Nephron (organoid): ENCODE data around the gene GRIK3.

Experiments used
- H3K27ac Mint-ChIP-seq, 3 experiments: 2 replicates each; pipeline ENCODE4 v1.8.0; 2020; ENCODE audit warnings: mixed read lengths in 3 of 3, mild to moderate bottlenecking in 2 of 3, moderate library complexity in 1 of 3
- H3K27me3 Mint-ChIP-seq: 2 replicates; pipeline ENCODE4 v1.8.0; 2021; ENCODE audit warnings: low read depth, mild to moderate bottlenecking, moderate library complexity, mixed read lengths
- H3K36me3 Mint-ChIP-seq: 2 replicates; pipeline ENCODE4 v1.8.0; 2020; ENCODE audit warnings: low read depth, mixed read lengths
- H3K4me1 Mint-ChIP-seq: 2 replicates; pipeline ENCODE4 v1.8.0; 2020; ENCODE audit warnings: mixed read lengths
- H3K4me3 Mint-ChIP-seq, 3 experiments: 2 replicates each; pipeline ENCODE4 v1.8.0; 2020; ENCODE audit warnings: mild to moderate bottlenecking in 3 of 3, mixed read lengths in 3 of 3, moderate library complexity in 2 of 3
- H3K9me3 Mint-ChIP-seq: 2 replicates; pipeline ENCODE4 v1.8.0; 2020; ENCODE audit warnings: mixed read lengths
- CTCF ChIP-seq, 3 experiments: fragments of 200-600 bp; sonication (generic); IDR thresholded peaks; one replicate each; pipeline ENCODE4 v1.5.0; 2021; ENCODE audit warnings: antibody characterized with exemption in 3 of 3; ENCODE audit not compliant: unreplicated experiment in 3 of 3

Gene GRIK3

GRCh38 chr1:36966242-36966641 is 68.1 kb downstream of the GRIK3 start:
- peaks cover 62% of the 10 kb centered on the region for H3K27me3 Mint-ChIP-seq
- H3K4me1 Mint-ChIP-seq = peaks cover 2% of the 10 kb centered on the region
- no peaks in the 10 kb centered on the region for H3K9me3 Mint-ChIP-seq
- TF ChIP-seq CTCF (IDR thresholded peaks at IDR 0.05; ENCODE audit: unreplicated experiment in 3 of 3) = no peak
- H3K27ac Mint-ChIP-seq = no peak overlapping the region
- H3K36me3 Mint-ChIP-seq = no peaks in the 10 kb centered on the region
- no peak overlapping the region for H3K4me3 Mint-ChIP-seq

GRCh38 chr1:36965275-36966159 is 68.8 kb downstream of the GRIK3 start:
- Mint-ChIP-seq H3K27me3 (peaks cover 64% of the 10 kb centered on the region), H3K4me1 (peaks cover 5% of the 10 kb centered on the region), H3K4me3 (no peak overlapping the region), H3K27ac (peak overlapping the region in 1 of 3 experiments; percentile 41), H3K36me3 (no peaks in the 10 kb centered on the region), H3K9me3 (no peaks in the 10 kb centered on the region)
- TF ChIP-seq CTCF (IDR thresholded peaks at IDR 0.05; ENCODE audit: unreplicated experiment in 3 of 3) = no peak

- Mint-ChIP-seq H3K4me3 (no peak overlapping the region), H3K9me3 (no peaks in the 10 kb centered on the region), H3K4me1 (peaks cover 5% of the 10 kb centered on the region), H3K27me3 (peaks cover 60% of the 10 kb centered on the region), H3K27ac (peak overlapping the region in 1 of 3 experiments; percentile 41), H3K36me3 (no peaks in the 10 kb centered on the region)
- no peak for TF ChIP-seq CTCF (IDR thresholded peaks at IDR 0.05; ENCODE audit: unreplicated experiment in 3 of 3)
Observed at GRCh38 chr1:36964830-36965229, 69.5 kb downstream of the GRIK3 start.

GRCh38 chr1:36963006-36963405 is 71.3 kb downstream of the GRIK3 start:
- H3K36me3 Mint-ChIP-seq = no peaks in the 10 kb centered on the region
- no peaks in the 10 kb centered on the region for H3K9me3 Mint-ChIP-seq
- H3K27me3 Mint-ChIP-seq = peaks cover 55% of the 10 kb centered on the region
- H3K27ac Mint-ChIP-seq = no peak overlapping the region
- peaks cover 5% of the 10 kb centered on the region for H3K4me1 Mint-ChIP-seq
- TF ChIP-seq CTCF (IDR thresholded peaks at IDR 0.05; ENCODE audit: unreplicated experiment in 3 of 3) = no peak
- H3K4me3 Mint-ChIP-seq = no peak overlapping the region

GRCh38 chr1:36961062-36961615 is 73.2 kb downstream of the GRIK3 start:
- Mint-ChIP-seq H3K4me3 (no peak overlapping the region), H3K36me3 (no peaks in the 10 kb centered on the region), H3K27ac (peak overlapping the region in 1 of 3 experiments; percentile 68), H3K27me3 (peaks cover 44% of the 10 kb centered on the region), H3K4me1 (peaks cover 5% of the 10 kb centered on the region), H3K9me3 (no peaks in the 10 kb centered on the region)
- TF ChIP-seq CTCF (IDR thresholded peaks at IDR 0.05; ENCODE audit: unreplicated experiment in 3 of 3) = no peak
